SKM-1 treated with dmso at 0.1 percent for 144 hours (cell line): ENCODE data around the gene RIPOR1.

Source experiments
- DNase-seq: peaks from one replicate; lab custom pipeline; 2025; ENCODE audit not compliant: unreplicated experiment; lab: John Stamatoyannopoulos, UW

Gene RIPOR1

DNA sequence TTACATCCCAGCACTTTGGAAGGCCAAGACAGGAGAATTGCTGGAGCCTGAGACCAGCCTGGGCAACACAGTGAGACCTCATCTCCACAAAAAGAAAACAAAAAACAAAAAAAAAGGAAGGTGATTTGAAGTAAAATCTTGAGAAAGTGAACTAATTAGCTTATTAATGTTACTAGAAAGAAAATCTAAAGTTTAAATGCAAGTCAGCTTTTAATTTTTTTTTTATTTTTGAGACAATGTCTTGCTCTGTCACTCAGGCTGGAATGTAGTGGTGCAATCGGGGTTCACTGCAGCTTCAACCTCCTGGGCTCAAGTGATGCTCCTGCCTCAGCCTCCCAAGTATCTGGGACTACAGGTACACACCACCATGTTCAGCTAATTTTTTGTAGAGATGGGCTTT is 30.2 kb downstream of the RIPOR1 start:
- no peak for DNase-seq

DNA sequence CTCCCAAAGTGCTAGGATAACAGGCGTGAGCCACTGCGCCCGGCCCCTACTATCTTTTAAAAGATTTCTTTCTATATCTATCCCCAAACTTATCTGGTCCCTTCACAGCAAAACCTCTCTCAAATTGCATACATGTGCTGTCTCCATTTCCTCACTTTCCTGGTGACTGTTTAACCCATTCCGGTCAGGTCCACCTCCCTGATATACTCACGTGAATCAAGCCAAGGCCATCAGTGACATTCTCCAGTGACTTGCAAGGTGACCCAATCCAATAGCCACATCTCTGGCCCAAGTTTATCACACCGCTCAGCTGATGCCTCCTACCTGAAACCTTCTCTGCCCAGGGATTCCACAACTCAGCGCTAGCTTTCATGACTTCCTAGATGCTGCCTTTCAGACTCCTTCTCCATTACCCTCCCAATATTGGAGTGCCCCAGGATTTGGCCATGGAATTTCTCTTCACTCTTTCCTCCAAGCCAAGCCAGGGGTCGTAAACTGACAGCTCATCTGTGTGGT is 32.3 kb downstream of the RIPOR1 start:
- no peak for DNase-seq

DNA sequence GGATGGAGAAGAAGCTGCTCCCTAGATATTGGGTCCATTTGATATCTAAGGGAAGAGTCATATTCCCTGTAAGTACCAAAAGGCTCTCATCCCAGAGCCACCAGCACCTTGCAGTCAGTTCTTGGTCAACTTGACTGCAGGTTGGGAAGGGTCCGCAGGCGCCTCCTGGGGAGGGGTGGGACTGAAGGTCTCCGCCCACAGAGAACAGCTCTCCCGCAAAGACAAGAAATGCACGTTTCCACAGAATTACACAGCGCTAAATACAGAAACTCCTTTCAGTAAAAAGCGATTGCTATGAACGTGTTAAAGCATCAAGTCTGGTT is 32.8 kb downstream of the RIPOR1 start:
- DNase-seq = no peak

DNA sequence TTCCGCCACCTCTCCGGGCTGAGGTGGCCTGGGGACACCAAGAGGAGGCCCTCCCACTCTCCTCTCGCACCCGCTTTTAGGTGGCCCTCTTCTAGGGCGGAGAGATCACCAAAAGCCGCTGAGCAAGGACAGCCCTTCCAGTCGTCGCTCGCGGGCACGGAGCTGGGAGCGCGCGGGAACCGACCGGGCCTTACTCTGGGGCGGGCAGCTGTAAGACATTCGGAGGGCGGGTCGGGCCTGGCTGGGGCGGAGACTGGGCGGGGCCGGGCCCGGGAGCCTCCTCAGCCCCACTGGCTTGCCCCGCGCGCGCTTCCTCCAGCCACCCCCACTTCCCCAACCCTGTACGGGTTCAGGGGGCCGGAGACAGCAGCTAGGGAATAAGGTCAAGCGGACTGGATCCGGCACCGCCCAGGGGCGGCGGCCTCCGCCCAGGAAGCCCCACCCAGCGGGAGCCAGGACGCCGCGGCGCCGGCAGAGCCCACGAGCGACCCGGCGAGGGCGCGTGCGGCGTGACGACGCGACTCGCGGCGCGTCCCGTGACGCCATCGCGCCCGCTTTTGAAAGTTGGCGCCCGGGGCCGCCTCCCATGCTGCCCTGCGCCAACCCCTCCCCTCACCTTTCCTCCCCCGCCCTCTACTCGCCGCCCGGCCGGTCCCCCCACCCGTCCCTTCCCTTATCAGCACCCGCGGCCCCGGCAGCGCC is 33.3 kb downstream of the RIPOR1 start:
- DNase-seq = peak; percentile 100

DNA sequence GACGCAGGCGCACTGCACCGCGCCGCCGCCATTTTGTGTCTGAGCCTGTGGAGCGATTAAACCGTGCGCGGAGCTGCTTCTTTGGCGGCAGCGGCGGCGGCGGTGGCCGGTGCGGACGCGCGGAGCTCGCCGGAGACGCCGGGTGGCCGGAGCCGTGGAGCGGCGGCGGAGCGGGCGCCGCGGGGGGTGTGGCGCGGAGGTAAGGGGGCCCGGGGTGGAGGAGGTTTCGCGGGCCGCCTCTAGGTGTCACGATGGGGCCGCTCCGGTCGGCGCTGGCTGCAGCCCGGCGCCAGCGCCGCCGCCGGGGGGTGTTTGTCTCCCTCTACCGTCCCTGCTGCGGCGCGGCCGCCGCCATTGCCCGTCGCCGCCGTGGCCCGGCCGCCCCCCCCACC is 33.9 kb downstream of the RIPOR1 start, which contains the start of gene CTCF:
Gene CTCF, plus strand, starts transcription at position 1 of the 392 bp plus-strand sequence. CDS start 48,307 bp downstream, outside the sequence.
- peak; percentile 80 for DNase-seq

DNA sequence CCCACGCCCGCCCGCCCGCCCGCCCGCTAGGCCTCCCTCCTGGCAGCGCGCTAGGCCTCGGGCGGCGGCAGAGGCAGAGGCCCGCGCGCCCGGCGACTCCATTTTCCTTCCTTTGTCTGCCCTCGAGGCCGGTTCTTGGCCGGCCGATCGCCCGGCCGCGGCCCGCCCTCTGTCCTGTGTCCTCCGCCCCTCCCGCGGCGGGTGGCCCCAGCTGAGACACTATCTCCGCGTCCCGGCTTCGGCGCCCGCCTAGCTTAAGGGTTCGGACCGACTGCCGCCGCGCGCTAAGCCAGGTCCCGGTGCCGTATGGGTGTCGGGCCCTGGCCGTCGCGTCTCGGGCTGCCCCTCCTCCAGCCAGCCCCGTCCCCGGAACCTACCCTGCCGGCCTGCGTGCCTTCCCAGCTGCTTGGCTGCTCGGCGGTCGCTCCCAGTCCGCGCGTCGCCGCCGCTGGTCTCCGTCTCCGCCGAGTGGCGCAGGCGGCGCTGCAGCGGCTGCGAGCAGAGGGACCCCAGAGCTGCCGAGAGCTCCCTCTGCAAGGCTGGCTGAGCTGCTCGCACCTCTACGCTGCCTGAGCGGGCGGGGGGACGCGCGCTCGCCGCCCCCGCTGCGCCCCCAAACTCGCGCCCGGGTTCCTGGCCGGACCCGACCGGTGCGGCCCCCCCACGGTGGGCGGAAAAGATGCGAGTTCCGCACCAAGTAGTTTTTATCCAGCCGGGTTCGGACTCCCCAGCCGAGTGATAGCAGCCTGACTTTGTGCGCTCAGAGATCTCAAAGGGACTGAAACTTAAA is 34.5 kb downstream of the RIPOR1 start:
- peak; percentile 42 for DNase-seq

DNA sequence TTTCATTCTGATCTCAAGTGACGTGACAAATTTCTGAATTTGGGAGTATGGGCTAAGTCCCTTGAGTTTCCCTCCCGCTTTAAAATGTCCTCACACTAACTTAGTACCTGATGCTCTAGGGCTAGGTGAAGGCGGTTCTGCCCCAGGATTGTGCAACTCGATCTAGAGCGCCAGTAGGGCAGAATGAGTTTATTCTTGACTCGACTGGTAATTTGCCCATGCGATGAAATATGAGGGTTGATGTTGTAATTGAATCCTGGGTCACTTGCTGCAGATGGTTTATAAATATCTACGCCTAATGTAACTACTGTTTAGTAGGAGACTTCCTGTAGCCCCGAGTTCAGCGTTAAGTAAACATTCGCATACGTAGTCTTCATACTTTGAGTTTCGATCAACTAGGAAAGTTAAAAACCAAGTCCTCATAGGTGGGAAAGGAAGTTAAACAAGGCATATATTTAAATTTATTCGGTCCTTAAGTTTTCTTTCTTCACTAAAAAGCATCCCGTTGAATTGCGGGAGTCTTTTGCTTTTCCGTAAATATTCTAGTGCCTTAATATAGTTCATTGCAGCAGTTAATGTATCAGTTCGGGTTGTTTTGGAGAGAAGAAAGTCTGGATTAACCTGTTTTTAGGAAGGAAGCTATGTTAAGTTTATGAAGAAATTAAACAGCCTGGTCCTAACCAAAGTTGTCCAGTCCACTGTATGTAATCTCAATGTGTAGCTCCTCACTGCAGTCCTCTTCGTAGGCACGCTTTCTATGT is 35.3 kb downstream of the RIPOR1 start:
- peak; percentile 60 for DNase-seq

DNA sequence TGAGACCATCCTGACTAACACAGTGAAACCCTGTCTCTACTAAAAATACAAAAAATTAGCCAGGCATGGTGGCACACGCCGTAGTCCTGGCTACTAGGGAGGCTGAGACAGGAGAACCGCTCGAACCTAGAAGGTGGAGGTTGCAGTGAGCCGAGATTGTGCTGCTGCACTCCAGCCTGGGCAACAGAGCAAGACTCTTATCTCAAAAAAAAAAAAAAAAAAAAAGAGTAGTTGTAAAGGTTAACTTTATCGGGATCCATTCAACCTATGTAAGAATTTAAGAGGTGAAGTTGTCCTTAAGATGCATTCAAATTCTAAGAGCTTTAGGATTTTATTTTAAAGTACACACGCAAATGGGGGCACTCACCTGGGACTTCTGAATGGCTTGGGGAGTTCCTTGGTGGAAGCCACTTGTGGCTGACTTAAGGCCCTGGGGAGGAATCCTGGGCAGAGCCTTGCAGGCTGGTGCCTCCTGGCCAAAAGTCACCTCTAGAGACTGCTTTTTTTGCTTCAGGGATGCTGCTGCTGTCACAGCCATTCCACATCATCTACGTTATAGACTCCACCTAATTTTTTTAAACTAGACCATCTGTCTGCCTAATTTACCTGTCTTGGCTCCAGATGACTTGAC is 37.0 kb downstream of the RIPOR1 start:
- no peak for DNase-seq

DNA sequence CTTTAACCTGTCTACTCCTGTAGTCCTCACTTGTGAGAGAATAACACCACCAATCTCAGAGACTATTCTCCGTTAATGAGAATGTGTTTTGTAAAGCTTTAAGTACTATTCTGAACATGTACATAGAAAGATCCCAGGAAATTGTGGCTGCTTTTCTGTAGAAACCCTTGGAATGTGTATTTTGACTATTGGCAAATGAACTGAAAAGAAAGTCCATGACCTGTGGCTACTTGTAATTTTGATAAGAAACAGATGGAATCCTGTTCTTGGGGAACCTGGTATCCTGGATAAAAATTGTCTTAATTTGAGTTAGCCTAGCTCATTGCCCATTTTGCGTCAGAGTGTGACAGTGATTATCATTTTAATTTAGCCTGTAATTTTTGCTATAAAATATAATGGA is 42.8 kb downstream of the RIPOR1 start:
- no peak for DNase-seq

DNA sequence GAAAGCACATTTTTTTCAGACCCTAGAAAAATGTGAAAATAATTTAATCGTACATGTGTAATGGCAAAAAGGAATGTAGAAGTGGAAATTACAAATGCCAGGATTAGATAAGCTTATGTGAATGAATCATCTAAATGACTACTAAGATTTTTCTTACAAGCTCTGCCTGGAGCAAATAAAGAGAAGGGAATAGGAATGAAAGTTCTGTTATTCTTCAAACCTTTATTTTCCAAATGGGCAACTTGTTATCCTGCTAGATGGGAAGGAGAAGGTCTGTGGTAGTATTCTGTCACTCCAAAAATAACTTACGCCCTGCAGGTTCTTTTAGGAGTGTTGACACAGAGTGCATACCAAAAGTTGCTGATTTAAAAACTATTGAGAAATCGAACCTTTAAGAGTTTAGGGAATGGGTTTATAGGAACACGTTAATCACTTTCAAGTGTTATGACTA is 43.4 kb downstream of the RIPOR1 start:
- no peak for DNase-seq

DNA sequence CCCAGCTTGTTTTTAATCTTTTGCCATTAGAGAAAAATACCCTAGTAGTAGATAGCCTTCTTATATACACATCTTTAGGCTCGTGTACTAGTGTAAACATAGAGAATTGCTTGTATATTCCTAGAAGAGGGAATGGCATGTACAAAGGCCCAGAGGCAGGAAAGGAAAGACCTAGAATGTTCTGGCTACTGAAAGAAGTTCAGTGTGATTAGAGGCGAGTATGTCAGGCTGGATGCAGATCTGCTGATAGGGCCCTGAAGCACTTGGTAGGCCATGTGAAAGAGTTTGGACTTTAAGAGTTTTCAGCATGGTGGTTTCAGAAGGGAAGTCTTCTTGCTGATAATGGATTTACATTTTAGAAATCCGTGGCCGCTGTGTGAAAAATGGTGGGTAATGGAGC is 51.1 kb downstream of the RIPOR1 start:
- no peak for DNase-seq

DNA sequence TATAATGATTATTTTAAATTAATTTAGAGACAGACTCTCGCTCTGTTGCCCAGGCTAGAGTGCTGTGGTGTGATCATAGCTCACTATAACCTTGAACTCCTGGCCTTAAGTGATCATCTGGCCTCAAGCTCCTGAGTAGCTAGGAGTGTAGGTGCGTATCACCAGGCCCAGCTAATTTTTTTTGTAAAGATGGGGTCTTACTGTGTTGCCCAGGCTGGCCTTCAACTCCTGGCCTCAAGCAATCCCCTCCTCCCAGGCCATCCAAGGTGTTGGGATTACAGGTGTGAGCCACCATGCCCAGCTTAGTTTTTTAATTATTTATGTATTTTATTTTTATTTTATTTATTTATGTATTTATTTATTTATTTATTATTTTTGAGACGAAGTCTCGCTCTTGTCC is 51.6 kb downstream of the RIPOR1 start:
- no peak for DNase-seq

DNA sequence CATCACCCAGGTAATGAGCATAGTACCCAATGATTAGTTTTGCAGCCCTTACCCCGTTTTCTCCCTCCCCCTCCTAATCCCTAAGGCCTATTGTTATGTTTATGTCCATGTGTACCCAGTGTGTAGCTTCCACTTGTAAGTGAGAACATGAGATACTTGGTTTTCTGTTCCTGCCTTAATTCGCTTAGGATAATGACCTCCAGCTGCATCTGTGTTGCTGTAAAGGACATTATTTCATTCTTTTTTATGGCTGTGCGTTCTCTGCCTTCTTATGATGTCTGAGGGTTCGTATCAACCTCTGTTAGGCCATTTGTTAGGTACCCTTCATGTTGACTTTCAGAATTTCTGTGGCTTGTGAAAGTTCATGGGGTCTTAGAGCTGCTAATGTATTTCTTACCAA is 64.7 kb downstream of the RIPOR1 start:
- no peak for DNase-seq

DNA sequence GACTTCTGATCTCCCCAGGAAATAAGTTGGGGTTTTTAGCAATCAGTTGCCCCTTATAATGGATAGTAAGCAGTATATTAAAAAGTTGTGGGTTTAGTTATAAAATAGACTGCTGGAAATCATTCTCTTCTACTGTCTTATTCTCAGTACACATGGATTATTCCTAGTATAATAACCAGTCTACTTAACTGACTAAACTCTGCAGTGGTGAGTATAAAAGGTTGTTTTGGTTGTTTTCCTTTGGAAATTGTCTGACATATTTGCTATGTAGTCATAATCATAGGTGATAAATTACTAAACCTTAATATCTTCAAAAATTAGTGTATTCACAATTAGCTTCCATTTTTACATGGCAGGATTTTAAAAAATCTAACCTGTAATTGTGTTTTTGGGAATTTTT is 65.1 kb downstream of the RIPOR1 start:
- DNase-seq = no peak

DNA sequence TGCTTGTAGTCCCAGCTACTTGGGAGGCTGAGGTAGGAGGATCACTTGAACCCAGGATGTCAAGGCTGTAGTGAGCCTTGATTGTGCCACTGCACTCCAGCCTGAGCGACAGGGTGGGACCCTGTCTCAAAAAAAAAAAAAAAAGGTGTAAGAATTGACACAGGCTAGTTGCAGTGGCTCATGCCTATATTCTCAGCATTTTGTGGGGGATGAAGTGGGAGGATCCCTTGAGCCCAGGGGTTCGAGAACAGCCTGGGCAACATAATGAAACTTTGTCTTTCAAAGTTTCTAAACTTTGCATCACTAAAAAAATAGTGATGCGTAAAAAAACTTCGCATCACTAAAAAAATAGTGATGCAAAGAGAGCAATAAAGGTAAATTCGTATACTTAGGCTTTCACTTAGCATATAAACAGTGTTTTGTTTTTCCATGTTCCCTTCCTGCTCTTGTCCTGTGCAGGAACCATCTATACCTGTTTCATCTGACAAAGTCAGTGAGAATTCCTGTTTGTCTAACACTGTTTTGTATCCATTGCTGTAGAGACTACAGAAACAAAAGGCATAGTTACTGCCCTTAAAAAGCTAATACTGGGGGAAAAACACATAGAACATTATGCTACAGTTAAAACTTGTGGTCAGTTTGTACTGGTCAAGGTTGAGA is 65.8 kb downstream of the RIPOR1 start:
- DNase-seq = no peak

DNA sequence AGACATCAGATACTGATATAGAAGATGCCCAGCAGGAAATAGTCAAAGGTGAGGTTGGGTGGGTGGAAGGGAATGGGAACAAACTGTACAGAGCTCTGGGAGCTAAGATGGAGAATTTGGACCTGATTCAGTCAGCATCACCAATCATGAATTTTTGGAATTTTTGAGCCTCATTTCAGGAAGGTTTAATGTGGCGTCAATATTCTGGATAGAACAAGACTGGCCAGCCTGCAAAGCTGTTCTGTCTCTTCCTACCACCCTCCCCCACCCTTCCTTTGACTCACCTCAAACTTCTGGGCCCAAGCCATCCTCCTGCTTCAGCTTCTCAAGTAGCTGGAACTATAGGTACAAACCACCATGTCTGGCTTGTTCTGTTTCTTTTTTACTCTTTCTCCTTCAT is 66.3 kb downstream of the RIPOR1 start:
- no peak for DNase-seq
